GM19023 (cell line): ENCODE measurements around the gene MTF2.

Source experiments
- ATAC-seq: cut with Tn5 transposase; IDR thresholded peaks from one replicate; pipeline ENCODE4 v1.9.1; 2021; ENCODE audit warnings: mild to moderate bottlenecking, moderate library complexity; ENCODE audit not compliant: unreplicated experiment

Gene MTF2

DNA sequence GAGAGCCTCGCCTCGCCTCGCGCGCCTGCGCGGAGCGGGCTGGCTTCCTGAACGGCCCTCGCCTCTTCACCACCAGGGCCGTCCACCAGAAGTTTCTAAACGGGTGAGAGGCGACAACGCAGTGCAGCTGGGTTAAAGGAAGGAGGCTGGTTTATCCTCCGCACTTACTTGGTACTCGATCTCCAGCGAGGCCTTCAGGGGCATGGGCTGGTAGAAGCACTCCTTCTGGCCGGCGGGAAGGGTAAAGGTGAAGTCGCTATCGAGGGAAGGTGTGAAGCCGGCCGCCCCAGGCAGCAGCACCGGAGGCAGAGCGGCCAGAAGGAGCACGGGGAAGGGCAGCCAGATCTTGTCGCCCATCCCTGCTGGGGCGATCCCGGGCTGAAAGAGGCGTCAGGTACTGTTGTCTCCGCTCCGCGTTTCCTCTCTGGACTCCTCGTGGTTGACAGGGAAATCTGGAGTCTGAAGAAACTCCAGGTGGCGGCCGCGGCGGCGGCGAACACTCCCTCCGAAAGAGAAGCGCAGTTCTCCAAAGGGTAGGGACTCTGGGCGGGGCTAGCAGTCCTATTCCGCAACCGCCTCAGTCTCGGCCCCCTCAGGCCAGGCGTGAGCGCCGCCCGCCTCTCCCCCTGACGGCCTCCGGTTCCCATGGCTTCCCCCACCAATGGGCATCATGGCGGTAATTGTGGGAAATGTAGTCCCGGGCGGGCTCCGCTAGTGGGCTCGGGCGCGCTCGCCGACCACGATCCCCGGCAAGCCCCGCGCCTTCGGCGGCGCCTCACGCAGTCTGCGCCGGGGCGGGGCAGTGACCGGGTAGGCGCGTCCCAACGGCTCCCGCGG, 101.0 kb downstream of the MTF2 start, which contains the start of gene TMED5:
Gene TMED5 (minus strand): TSS at position 528 of the 837 bp plus-strand sequence. CDS start 171 bp downstream, at position 357.
- ATAC-seq: peak; percentile 87

DNA sequence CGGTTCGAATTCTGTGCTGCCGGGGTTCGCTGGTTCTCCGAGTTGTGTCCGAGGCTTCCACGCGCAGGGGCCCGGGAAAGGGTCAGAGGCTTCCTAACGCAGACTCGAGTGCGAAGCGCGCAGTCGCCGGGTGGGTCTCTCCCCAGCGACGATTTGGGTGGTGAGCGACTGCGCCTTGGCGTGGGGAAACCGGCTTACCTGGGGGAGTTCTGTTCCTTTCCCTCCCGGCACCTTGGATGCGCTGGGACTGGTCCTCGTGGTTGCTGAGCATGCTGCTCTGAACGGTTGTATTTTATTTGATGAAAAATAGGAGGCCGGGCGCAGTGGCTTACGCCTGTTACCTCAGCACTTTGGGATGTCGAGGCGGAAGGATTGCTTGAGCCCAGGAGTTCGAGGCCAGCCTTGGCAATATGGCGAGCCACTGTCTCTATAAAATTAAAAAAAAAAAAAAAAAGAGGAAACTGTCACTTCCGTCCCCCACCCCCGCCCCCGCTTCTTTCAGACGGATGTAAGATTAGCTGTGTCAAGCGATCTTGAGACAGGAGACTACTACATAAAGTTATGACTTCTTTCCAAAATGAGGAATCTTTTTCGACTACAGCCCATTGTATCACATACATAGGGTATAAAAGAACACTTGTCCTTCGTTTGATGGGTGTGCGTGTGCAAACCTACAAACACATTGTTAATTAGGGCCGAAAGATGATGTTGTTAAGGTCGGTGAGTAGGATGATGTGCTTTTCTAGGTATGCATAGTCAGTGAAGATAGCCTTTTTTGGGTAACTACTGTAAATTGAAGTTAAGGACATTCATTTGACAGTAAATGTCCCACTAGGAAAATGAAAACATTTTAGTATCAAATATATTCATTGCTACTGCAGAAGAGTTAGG, 101.9 kb downstream of the MTF2 start, which contains the start of gene CCDC18:
Gene CCDC18 (plus strand): TSS at position 2 of the 891 bp plus-strand sequence. CDS start 2,638 bp downstream, outside the sequence.
- peak; percentile 19 for ATAC-seq

DNA sequence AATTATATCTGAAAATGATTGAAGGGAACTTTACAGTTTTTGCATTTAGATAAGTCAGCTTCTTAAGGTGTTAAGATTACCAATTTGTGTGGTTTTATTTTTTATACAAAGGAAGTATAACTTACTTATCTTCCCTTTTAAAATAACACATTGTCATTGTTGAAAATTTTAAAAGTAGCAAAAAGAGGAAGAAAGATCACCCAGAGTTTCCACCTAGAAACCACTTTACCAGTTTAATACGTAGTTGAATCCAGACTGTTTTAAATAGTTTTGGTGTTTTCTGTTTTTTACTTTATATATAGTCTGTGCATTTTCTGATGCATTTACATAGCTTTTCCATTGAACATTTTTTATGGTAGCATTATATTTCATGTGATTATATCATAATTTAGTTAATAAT, 107.6 kb downstream of the MTF2 start:
- ATAC-seq: no peak
